SK-N-SH treated with all-trans-retinoic acid at 6 μM for 48 hours (cell line): Measurements from ENCODE around the gene PINK1.

ENCODE experiments used
- ATAC-seq: fragments of 200-7000 bp; cut with Tn5 transposase; 3 replicates; pipeline ENCODE4 v1.9.1; 2020; ENCODE audit warnings: mild to moderate bottlenecking, moderate library complexity
- ARNTL ChIP-seq: fragments of 450-650 bp; formaldehyde crosslinking; IDR thresholded peaks from 2 replicates; pipeline ENCODE4 v1.5.0; 2020; ENCODE audit warnings: low read depth, mild to moderate bottlenecking, moderate library complexity, borderline replicate concordance
- BACH2 ChIP-seq: fragments of 250-450 bp; sonication (Bioruptor Pico); IDR thresholded peaks from 2 replicates; pipeline ENCODE4 v1.9.0; 2021; ENCODE audit warnings: mild to moderate bottlenecking, borderline replicate concordance
- CSDC2 ChIP-seq: fragments of 250-450 bp; sonication (Bioruptor Pico); IDR thresholded peaks from 2 replicates; pipeline ENCODE4 v1.5.0; 2020; ENCODE audit warnings: mild to moderate bottlenecking, moderate library complexity
- ESRRG ChIP-seq: fragments of 250-450 bp; sonication (Bioruptor Pico); IDR thresholded peaks from 2 replicates; pipeline ENCODE4 v1.6.1; 2021; ENCODE audit warnings: mild to moderate bottlenecking
- GLIS3 ChIP-seq: fragments of 250-450 bp; sonication (Bioruptor Pico); IDR thresholded peaks from 2 replicates; pipeline ENCODE4 v1.5.0; 2020; ENCODE audit warnings: mild to moderate bottlenecking, moderate library complexity
- ISL1 ChIP-seq: fragments of 250-450 bp; sonication (Bioruptor Pico); IDR thresholded peaks from 2 replicates; pipeline ENCODE4 v2.1.2; 2022; ENCODE audit warnings: mild to moderate bottlenecking, moderate library complexity
- OSR1 ChIP-seq: fragments of 250-450 bp; sonication (Bioruptor Pico); IDR thresholded peaks from 2 replicates; pipeline ENCODE4 v1.8.0; 2022; ENCODE audit warnings: moderate library complexity, mild to moderate bottlenecking, inconsistent platforms
- PATZ1 ChIP-seq: fragments of 250-450 bp; sonication (Bioruptor Pico); IDR thresholded peaks from 2 replicates; pipeline ENCODE4 v1.8.0; 2020; ENCODE audit warnings: mild to moderate bottlenecking, moderate library complexity, borderline replicate concordance
- POU6F1 ChIP-seq: fragments of 250-450 bp; sonication (Bioruptor Pico); IDR thresholded peaks from 2 replicates; pipeline ENCODE4 v1.8.0; 2021; ENCODE audit warnings: low read depth, mild to moderate bottlenecking, moderate library complexity, borderline replicate concordance
- PPARA ChIP-seq: fragments of 250-450 bp; sonication (Bioruptor Pico); IDR thresholded peaks from 2 replicates; pipeline ENCODE4 v1.5.0; 2020; ENCODE audit warnings: mild to moderate bottlenecking, borderline replicate concordance
- RARB ChIP-seq: fragments of 250-450 bp; sonication (Bioruptor Pico); IDR thresholded peaks from 2 replicates; pipeline ENCODE4 v1.8.0; 2021; ENCODE audit warnings: mild to moderate bottlenecking, moderate library complexity
- SNAI2 ChIP-seq: fragments of 250-450 bp; sonication (Bioruptor Pico); IDR thresholded peaks from 2 replicates; pipeline ENCODE4 v1.5.0; 2020; ENCODE audit warnings: mild to moderate bottlenecking, moderate library complexity
- TOX ChIP-seq: fragments of 250-450 bp; sonication (Bioruptor Pico); IDR thresholded peaks from 2 replicates; pipeline ENCODE4 v1.8.0; 2021; ENCODE audit warnings: mild to moderate bottlenecking, moderate library complexity, borderline replicate concordance
- TSHZ2 ChIP-seq: fragments of 250-450 bp; sonication (Bioruptor Pico); IDR thresholded peaks from 2 replicates; pipeline ENCODE4 v1.5.0; 2020; ENCODE audit warnings: mild to moderate bottlenecking, moderate library complexity
- ZFP30 ChIP-seq: fragments of 450-650 bp; formaldehyde crosslinking; IDR thresholded peaks from 2 replicates; pipeline ENCODE4 v1.5.0; 2022; ENCODE audit warnings: mild to moderate bottlenecking, moderate library complexity
- ZNF565 ChIP-seq: fragments of 450-650 bp; formaldehyde crosslinking; conservative IDR thresholded peaks from 2 replicates; pipeline ENCODE4 v1.5.0; 2020; ENCODE audit warnings: low read depth, mild to moderate bottlenecking, moderate library complexity

Gene PINK1

GRCh38 chr1:20643080-20643479, 9.8 kb downstream of the PINK1 start (continued):
- no peak for TF ChIP-seq PATZ1 (CRISPR knock-in tag)

GRCh38 chr1:20644416-20644815, 11.2 kb downstream of the PINK1 start:
- TF ChIP-seq OSR1 (CRISPR knock-in tag) (no peak), BACH2 (CRISPR knock-in tag) (no peak), CSDC2 (no peak)
- no peak for ATAC-seq

- TF ChIP-seq ESRRG (CRISPR knock-in tag) (no peak), ZFP30 (CRISPR knock-in tag) (no peak), BACH2 (CRISPR knock-in tag) (no peak), POU6F1 (no peak), PPARA (no peak), ISL1 (no peak), OSR1 (CRISPR knock-in tag) (no peak), ARNTL (CRISPR knock-in tag) (no peak), ZNF565 (CRISPR knock-in tag) (no peak), GLIS3 (CRISPR knock-in tag) (no peak), RARB (CRISPR knock-in tag) (no peak)
- no peak for ATAC-seq
Measured at GRCh38 chr1:20645414-20645813, 12.2 kb downstream of the PINK1 start.

GRCh38 chr1:20648438-20648837, 15.2 kb downstream of the PINK1 start:
- TF ChIP-seq ISL1 (no peak), POU6F1 (no peak), TSHZ2 (CRISPR knock-in tag) (no peak), ZNF565 (CRISPR knock-in tag) (no peak), ESRRG (CRISPR knock-in tag) (no peak), TOX (no peak), SNAI2 (CRISPR knock-in tag) (no peak), PATZ1 (CRISPR knock-in tag) (no peak)
- TF ChIP-seq, all 23 proteins: peak for 0

GRCh38 chr1:20648946-20649345, 15.7 kb downstream of the PINK1 start:
- ATAC-seq = no peak
- no peak for TF ChIP-seq TSHZ2 (CRISPR knock-in tag)
- no peak for TF ChIP-seq ARNTL (CRISPR knock-in tag)

More at GRCh38 chr1:20648438-20648837, 15.2 kb downstream of the PINK1 start:
- ATAC-seq = no peak; the same call in 2 of the 3 replicates
